Muscle layer of colon (tissue), 2 donors: ENCODE measurements around the gene PXYLP1.

ENCODE experiments used
- H3K27ac ChIP-seq: one replicate; pipeline ENCODE4 v1.7.0; 2013; ENCODE audit warnings: low read depth, mild to moderate bottlenecking, low read length, moderate library complexity
- H3K27me3 ChIP-seq, 2 donors: one replicate each; pipeline ENCODE4 v1.7.0; 2013; ENCODE audit warnings: low read length in 2 of 2, mild to moderate bottlenecking in 2 of 2; ENCODE audit not compliant: insufficient read depth in 2 of 2, control insufficient read depth in 1 of 2
- H3K36me3 ChIP-seq: one replicate; pipeline ENCODE4 v1.7.0; 2013; ENCODE audit warnings: mild to moderate bottlenecking, low read length; ENCODE audit not compliant: insufficient read depth
- H3K4me1 ChIP-seq: one replicate; pipeline ENCODE4 v1.7.0; 2013; ENCODE audit warnings: mild to moderate bottlenecking, low read length; ENCODE audit not compliant: insufficient read depth
- H3K4me3 ChIP-seq, 2 donors: one replicate each; pipeline ENCODE4 v1.7.0; 2013; ENCODE audit warnings: low read length in 2 of 2, low read depth in 1 of 2, mild to moderate bottlenecking in 1 of 2, moderate library complexity in 1 of 2
- H3K9ac ChIP-seq: one replicate; pipeline ENCODE4 v1.7.0; 2013; ENCODE audit warnings: low read length
- H3K9me3 ChIP-seq: one replicate; pipeline ENCODE4 v1.7.0; 2013; ENCODE audit warnings: mild to moderate bottlenecking, low read length
- donor health status: abdominal sarcoma.
- donor health status: Adenocarcinoma of cecum.

PXYLP1 gene

DNA sequence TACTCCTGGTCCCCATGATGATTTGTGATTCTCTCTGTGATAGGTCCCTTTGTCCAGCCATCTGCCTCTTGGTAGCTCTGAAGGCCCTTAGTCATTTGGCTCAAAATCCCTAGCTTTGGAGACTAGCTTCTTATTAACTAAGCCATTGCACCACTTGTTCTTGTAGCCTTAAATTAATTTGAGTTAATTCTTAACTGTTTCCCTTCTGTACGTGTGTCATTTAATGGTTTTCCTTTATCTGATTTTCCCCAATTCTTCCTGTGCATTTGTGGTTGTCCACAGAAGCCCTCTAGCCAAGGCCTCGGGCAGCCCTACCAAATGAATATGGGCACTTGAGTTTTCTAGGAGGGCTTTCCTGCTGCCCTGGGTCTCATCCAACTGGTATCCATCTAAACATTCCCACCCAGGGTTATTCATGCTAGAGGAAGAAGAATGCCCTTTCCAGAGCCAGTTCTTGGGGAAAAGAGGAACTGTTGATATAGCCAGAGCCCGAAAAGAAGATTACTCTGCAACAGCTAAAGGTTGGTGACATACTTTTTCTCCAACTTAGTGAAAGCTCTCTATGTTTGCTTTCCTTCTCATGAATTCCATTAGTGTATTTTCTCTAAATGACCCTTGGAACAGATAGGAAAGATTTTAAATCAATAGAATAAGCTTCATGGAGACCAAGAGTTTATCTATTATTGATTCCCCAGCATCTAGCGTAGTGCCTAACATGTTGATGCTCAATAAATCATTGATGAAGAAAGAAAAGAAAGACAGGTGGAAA, 92.5 kb downstream of the PXYLP1 start:
- Histone ChIP-seq H3K9ac (no peak overlapping the region), H3K4me3 (no peak overlapping the region), H3K9me3 (no peaks in the 10 kb centered on the region), H3K27ac (no peak overlapping the region), H3K27me3 (no peaks in the 10 kb centered on the region), H3K36me3 (no peaks in the 10 kb centered on the region), H3K4me1 (no peaks in the 10 kb centered on the region)

DNA sequence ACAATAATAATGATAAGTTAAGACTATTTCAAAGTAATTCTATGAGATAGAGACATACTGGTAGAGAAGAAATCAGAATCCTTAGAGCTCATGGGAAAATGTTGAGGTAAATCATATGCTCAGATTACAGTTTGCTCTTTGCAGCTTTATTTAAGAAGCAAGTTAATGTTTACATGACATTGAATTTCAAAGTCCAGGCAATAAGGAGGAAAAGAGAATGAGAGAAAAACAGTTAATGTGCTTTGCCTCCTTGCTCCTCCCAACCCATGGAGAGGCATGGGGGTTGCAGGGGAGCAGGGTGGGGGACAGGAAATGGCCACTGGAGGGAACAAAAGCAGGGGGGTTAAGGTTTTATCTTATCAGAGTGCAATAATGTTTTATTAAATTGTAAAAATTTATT, 94.5 kb downstream of the PXYLP1 start:
- no peaks in the 10 kb centered on the region for H3K9me3 ChIP-seq
- H3K4me1 ChIP-seq, result no peaks in the 10 kb centered on the region
- no peaks in the 10 kb centered on the region for H3K27me3 ChIP-seq
- no peak overlapping the region for H3K9ac ChIP-seq
- no peak overlapping the region for H3K4me3 ChIP-seq
- H3K36me3 ChIP-seq, result no peaks in the 10 kb centered on the region
- no peak overlapping the region for H3K27ac ChIP-seq

DNA sequence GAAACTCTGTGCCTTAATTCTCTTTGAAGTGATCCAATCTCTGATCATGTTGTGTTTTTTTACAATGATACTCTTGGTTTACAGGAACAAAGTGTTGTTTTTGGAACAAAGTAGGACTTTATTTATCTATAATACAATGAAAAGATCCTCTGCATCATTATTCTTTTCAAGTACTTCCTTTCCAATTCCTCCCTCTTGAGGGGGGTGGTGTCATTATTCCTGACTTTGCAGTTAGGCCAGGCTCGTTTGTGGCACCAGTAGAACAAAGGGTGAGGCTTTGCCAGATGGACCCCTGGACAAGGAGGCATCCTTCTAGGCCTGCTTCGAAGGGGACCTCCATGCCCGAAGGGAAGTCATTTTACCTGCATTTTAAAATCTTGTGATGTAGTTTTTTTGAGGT, 95.0 kb downstream of the PXYLP1 start:
- no peaks in the 10 kb centered on the region for H3K27me3 ChIP-seq
- H3K27ac ChIP-seq, result no peak overlapping the region
- no peak overlapping the region for H3K4me3 ChIP-seq
- no peaks in the 10 kb centered on the region for H3K9me3 ChIP-seq
- H3K36me3 ChIP-seq, result no peaks in the 10 kb centered on the region
- no peak overlapping the region for H3K9ac ChIP-seq
- H3K4me1 ChIP-seq, result no peaks in the 10 kb centered on the region

DNA sequence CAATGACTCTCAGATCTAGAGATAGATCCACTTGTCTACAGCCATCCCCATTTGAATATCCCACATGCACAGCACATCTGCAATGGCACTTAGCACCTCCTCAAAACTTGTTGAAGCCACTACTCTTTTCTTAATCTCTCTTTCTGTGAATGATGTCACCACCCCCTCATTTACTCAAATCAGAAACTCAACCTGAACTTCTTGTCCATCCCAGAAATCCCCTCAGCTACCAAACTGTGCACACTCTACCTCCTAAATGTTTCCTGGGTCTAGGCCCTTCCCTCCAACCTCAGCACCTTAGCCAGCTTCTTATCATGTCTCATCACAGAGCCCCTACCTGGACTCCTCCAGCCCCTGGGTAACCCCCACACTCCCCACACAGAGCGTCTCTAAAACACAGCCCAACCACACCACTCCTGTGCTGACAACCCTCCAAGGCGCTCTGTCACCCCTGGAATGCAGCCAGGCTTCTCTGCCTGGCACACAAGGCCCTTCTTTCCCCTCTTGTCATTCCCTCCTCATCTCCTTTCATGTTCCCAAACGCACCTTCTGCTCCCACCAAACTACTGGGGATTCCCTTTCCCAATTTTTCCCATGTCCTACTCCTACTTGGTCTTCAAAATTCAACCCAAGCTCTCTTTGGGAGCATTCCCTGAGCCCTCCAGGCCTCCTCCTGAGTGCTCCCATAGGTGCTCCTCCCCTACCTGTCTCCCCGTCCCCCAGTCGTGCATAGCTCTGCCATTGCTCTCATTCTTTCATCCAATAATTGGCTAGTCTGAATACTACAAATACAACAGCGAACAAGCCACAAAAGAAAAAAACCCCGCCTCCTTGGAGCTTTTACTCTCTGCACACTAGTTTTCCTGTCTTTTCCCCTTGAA, 96.9 kb downstream of the PXYLP1 start:
- Histone ChIP-seq H3K4me3 (no peak overlapping the region), H3K36me3 (no peaks in the 10 kb centered on the region), H3K27ac (no peak overlapping the region), H3K27me3 (no peaks in the 10 kb centered on the region), H3K4me1 (no peaks in the 10 kb centered on the region), H3K9me3 (no peaks in the 10 kb centered on the region), H3K9ac (no peak overlapping the region)

DNA sequence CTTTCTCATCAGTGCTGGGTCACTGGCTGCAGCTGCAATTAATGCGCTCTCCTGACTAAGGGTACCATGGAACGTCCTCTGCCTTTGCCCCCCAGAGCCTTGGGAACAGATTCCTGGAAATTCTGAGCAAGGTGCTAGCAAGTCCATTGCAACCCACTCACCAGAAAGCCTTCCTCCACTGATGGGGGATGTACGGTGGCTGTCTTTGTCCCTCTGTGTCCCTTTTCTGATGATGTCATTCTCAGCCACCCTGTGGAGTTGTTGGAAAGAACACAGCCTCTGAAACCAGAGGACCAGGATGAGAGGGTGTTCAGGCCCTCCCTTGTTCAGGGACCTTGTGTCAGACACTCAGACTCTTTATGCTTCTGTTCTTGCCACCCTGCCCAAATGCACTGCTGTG, 98.6 kb downstream of the PXYLP1 start:
- H3K27me3 ChIP-seq, result no peaks in the 10 kb centered on the region
- H3K4me1 ChIP-seq, result no peaks in the 10 kb centered on the region
- H3K9me3 ChIP-seq, result no peaks in the 10 kb centered on the region

DNA sequence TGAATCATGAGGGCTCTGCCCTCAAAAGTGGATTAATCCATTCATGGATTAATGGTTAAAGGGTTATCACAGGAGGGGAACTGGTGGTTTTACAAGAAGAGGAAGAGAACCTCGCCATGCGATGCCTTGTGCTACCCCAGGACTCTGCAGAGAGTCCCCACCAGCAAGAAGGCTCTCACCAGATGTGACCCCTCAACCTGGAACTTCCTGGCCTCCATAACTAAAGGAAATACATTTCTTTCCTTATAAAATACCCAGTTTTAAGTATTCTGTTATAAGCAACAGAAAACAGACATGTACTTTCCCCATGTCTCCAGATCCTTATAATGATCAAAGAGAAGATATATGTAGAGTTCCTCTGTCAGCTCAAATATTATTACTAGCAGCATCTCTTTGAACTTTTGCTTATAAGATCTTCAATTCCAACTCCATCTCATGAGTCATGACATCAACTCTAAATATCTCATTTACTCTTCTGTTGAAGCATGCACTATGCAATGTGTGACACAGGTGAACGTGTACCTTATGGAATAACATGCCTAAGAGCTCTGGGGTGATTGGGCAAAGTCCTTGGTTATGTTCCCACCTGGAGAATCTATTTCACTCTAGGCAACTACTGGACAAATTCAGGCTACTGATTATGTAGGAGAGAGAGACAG, 99.2 kb downstream of the PXYLP1 start:
- Histone ChIP-seq H3K9me3 (no peaks in the 10 kb centered on the region), H3K27ac (no peak overlapping the region), H3K4me1 (no peaks in the 10 kb centered on the region)

More for the DNA sequence above, 98.6 kb downstream of the PXYLP1 start:
- Histone ChIP-seq H3K36me3 (no peaks in the 10 kb centered on the region), H3K4me3 (no peak overlapping the region), H3K9ac (no peak overlapping the region), H3K27ac (no peak overlapping the region)

DNA sequence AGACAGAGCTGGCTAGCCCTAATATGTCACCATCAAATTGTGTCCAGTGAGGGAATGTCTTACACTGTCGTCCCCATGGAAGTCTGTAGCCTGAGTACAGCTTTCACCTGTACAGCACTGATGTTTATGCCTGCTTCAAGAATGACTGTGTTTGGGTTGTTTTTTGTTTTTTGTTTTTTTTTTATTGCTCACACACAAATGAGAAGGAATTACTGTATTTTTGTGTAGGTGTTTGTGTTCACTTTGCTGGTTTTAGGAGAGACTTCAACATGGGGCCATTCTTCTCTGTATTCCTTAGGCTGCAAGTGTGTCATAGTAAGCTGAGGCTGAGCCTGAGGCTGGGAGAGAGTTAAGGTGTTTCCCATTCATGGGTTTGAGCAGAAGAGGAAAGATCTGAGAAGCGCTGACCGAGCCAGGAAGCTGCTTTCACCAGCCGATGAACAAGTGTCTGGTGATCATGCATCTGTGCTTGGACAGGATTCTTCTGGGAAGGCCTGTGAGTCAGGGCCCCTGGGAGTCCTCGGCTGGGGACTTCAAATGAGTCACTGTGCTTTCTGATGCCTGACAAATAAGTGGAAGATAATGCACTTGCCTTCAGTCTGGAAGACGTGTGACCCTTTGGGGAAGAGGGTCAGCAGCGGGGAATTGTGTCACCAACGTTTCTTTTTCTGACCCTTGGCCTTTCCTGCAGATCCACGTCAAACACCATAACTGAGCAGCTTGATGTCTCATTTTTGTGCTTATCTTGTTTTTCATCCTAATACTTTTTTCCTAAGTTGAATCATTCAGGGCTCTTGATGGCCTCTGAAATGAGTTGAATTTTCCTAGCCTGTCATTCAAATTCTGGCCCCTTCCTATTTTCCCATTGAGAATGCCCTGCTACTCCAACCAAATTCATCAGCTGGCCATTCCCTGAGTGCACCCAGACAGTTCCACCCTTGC, 100.0 kb downstream of the PXYLP1 start:
- Histone ChIP-seq H3K9ac (no peak overlapping the region), H3K9me3 (no peaks in the 10 kb centered on the region), H3K36me3 (no peaks in the 10 kb centered on the region), H3K4me3 (no peak overlapping the region), H3K4me1 (no peaks in the 10 kb centered on the region), H3K27ac (no peak overlapping the region), H3K27me3 (no peaks in the 10 kb centered on the region)

More for the DNA sequence above, 99.2 kb downstream of the PXYLP1 start:
- Histone ChIP-seq H3K9ac (no peak overlapping the region), H3K27me3 (no peaks in the 10 kb centered on the region), H3K36me3 (no peaks in the 10 kb centered on the region), H3K4me3 (no peak overlapping the region)

DNA sequence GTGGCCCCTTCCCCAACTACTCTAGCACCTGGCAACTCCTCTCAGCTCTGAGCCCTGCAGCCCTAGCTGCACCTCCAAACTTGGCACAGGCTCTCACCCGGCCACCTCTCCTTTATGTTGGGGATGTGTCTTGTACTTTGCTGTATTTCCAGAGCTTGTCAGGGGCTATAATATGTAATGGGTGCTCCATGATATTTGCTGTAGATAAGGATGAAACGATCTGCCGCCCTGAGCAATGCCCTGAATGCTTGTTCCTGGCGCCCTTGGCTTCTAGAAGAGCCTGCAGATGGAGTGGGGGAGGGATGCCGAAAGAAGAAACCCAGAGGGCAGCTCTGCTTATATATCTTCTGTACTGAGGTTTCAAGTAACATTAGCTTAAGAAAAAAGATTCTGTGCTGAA, 100.8 kb downstream of the PXYLP1 start:
- H3K4me1 ChIP-seq, result no peaks in the 10 kb centered on the region
- no peak overlapping the region for H3K9ac ChIP-seq
- H3K4me3 ChIP-seq, result no peak overlapping the region
- H3K9me3 ChIP-seq, result no peaks in the 10 kb centered on the region
- no peaks in the 10 kb centered on the region for H3K27me3 ChIP-seq
- H3K27ac ChIP-seq, result no peak overlapping the region
- no peaks in the 10 kb centered on the region for H3K36me3 ChIP-seq

DNA sequence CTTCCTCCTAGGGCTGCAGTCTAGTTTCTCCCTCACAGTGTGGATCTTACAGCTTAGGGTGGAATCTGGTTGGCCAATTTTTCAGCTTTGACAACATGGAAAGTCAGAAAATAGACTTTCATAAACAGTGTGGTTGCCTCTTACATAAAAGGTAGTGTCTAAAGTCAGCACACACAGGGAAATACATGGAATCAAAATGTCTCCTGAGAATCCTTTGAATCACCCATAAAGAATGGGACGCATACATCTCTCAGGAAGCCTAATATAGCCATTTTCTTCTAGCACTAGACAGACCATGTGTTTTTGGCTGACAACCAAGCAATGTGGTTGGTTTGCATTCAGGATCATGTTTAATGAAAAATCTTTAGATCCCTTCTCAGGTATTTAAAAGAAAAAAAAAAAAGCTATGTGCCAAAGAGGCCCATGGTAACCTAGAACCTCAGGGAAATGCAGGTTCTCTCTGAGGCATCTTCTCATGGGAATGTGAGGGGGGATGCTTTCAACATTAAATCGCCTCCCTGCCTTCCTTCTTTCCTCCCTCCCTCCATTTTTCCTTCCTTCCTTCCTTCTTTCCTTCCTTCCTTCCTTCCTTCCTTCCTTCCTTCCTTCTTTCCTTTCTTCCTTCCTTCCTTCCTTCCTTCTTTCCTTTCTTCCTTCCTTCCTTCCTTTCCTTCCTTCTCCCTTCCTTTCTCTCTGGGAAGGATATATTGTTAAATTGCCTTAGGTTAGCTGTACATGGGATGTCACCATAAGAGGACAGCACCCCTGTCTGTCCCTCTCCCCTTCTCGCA, 102.4 kb downstream of the PXYLP1 start:
- H3K9ac ChIP-seq, result no peak overlapping the region
- H3K36me3 ChIP-seq, result no peaks in the 10 kb centered on the region
- no peaks in the 10 kb centered on the region for H3K4me1 ChIP-seq
- no peak overlapping the region for H3K4me3 ChIP-seq
- H3K27ac ChIP-seq, result no peak overlapping the region
- no peaks in the 10 kb centered on the region for H3K27me3 ChIP-seq
- no peaks in the 10 kb centered on the region for H3K9me3 ChIP-seq

DNA sequence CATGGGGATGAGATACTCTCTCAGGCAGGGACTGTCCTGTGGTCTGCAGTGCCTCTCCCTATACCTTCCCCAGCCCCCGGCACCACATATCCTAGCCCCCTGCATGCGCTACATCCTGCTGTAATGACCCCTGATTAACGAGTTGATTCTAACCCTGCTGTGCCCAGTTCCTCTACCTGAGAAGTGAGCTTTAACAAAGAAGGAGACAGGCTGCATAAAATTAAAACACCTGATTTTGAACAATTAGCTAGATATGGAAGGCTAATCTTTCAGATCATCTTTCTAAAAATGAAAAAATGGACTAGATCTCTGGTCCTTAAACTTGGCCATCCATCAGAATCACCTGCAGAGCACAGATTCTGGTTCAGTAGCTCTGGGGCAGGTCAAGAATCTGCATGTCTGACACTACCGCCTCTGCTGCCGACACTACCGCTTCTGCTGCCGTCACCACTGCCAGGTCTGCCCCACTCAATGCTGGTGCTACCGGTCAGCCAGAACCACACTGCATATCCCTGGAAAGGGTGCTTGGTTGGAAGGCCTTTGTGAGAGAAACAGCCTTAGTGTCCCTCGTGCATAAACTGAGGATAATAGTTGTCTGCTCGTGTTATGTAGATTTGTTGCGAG, 103.1 kb downstream of the PXYLP1 start:
- Histone ChIP-seq H3K9me3 (no peaks in the 10 kb centered on the region), H3K27ac (no peak overlapping the region), H3K9ac (no peak overlapping the region), H3K4me1 (no peaks in the 10 kb centered on the region), H3K36me3 (no peaks in the 10 kb centered on the region), H3K27me3 (no peaks in the 10 kb centered on the region), H3K4me3 (no peak overlapping the region)
